Sigmoid colon (tissue), 4 donors: ENCODE data around the gene TRIP6.

Experiments
- CTCF ChIP-seq, 4 experiments: fragments of 450-650 bp in 3 of 4; fragments of 200-600 bp in 1 of 4; IDR thresholded peaks; one replicate each; pipeline ENCODE4 v1.5.1; 2016 to 2019; ENCODE audit warnings: antibody characterized with exemption in 4 of 4, mild to moderate bottlenecking in 3 of 4, moderate library complexity in 2 of 4
- EP300 ChIP-seq, 4 donors: sonication (generic); formaldehyde crosslinking; IDR thresholded peaks; one replicate each; pipeline ENCODE4 v1.6.1; 2017; ENCODE audit warnings: antibody characterized with exemption in 4 of 4
- POLR2A ChIP-seq, 2 donors: fragments of 450-650 bp; IDR thresholded peaks; one replicate each; pipeline ENCODE4 v1.6.1; 2016; ENCODE audit warnings: antibody characterized with exemption in 2 of 2, mild to moderate bottlenecking in 2 of 2, moderate library complexity in 2 of 2
- POLR2AphosphoS5 ChIP-seq, 4 donors: sonication (generic); formaldehyde crosslinking; IDR thresholded peaks; one replicate each; pipeline ENCODE4 v1.6.1; 2017; ENCODE audit warnings: antibody characterized with exemption in 4 of 4

- no peak for TF ChIP-seq POLR2AphosphoS5 (IDR thresholded peaks at IDR 0.05)
- no peak for TF ChIP-seq CTCF (IDR thresholded peaks at IDR 0.05)
- no peak for TF ChIP-seq POLR2A (IDR thresholded peaks at IDR 0.05)
- TF ChIP-seq EP300 (IDR thresholded peaks at IDR 0.05), result no peak
Measured at GRCh38 chr7:100864263-100864845, 2.8 kb upstream of the TRIP6 start.
